Vagina (tissue), 2 donors: ENCODE data around the gene FRMD6.

Source experiments
- CTCF ChIP-seq, 3 experiments: fragments of 450-650 bp in 2 of 3; fragments of 200-600 bp in 1 of 3; sonication (generic) in 1 of 3; IDR thresholded peaks; one replicate each; pipeline ENCODE4 v1.5.1; 2017 to 2019; ENCODE audit warnings: antibody characterized with exemption in 3 of 3, mild to moderate bottlenecking in 2 of 3, moderate library complexity in 2 of 3
- POLR2A ChIP-seq, 2 donors: fragments of 450-650 bp; IDR thresholded peaks; one replicate each; pipeline ENCODE4 v1.6.1; 2017; ENCODE audit warnings: antibody characterized with exemption in 2 of 2, mild to moderate bottlenecking in 2 of 2, moderate library complexity in 2 of 2
- POLR2AphosphoS5 ChIP-seq, 2 donors: sonication (generic); formaldehyde crosslinking; IDR thresholded peaks; one replicate each; pipeline ENCODE4 v1.9.0; 2017; ENCODE audit warnings: antibody characterized with exemption in 2 of 2, mild to moderate bottlenecking in 2 of 2, low read depth in 1 of 2; ENCODE audit not compliant: insufficient read depth in 1 of 2

- TF ChIP-seq CTCF (IDR thresholded peaks at IDR 0.05) (no peak), POLR2A (IDR thresholded peaks at IDR 0.05) (no peak), POLR2AphosphoS5 (IDR thresholded peaks at IDR 0.05; ENCODE audit: insufficient read depth in 1 of 2, low read depth in 1 of 2) (no peak)
These were observed 37.0 kb upstream of the FRMD6 start for GRCh38 chr14:51614707-51615106.
